Hepatocyte (in vitro differentiated cells): Measurements from ENCODE around the gene VMP1. TPM values are rescaled to one million over a fixed set of nuclear protein-coding genes. Genes with fewer than 3 reads are reported as not detected.
"Not testable (repeated sequence)": the region's sequence is repeated elsewhere in the genome, so short reads cannot be mapped to it uniquely, and the experiment has no call there.

Experiments
- DNase-seq: peaks from one replicate; pipeline ENCODE4 v3.0.0-alpha.2; 2016; ENCODE audit warnings: low spot score
- H2AFZ ChIP-seq: fragments of 200-600 bp; sonication (generic); 2 replicates; pipeline ENCODE4 v1.6.0; 2016; ENCODE audit warnings: antibody characterized with exemption, mild to moderate bottlenecking
- H3K27ac ChIP-seq: fragments of 200-600 bp; sonication (generic); 2 replicates; pipeline ENCODE4 v1.5.1; 2016; ENCODE audit warnings: mild to moderate bottlenecking
- H3K27me3 ChIP-seq: fragments of 200-600 bp; sonication (generic); 2 replicates; pipeline ENCODE4 v1.6.1; 2016
- H3K36me3 ChIP-seq: fragments of 200-600 bp; sonication (generic); replicated peaks from 2 replicates; pipeline ENCODE4 v1.5.1; 2016; ENCODE audit warnings: low read depth; ENCODE audit not compliant: insufficient read depth
- H3K4me1 ChIP-seq: fragments of 200-600 bp; sonication (generic); 2 replicates; pipeline ENCODE4 v1.5.1; 2016; ENCODE audit warnings: mild to moderate bottlenecking, moderate library complexity; ENCODE audit not compliant: insufficient read depth
- H3K4me2 ChIP-seq: fragments of 200-600 bp; sonication (generic); 2 replicates; pipeline ENCODE4 v1.6.0; 2016
- H3K4me3 ChIP-seq: fragments of 200-600 bp; sonication (generic); 2 replicates; pipeline ENCODE4 v1.5.1; 2016; ENCODE audit warnings: mild to moderate bottlenecking
- H3K79me2 ChIP-seq: fragments of 200-600 bp; sonication (generic); 2 replicates; pipeline ENCODE4 v1.6.0; 2017; ENCODE audit warnings: mild to moderate bottlenecking
- H3K9me2 ChIP-seq: fragments of 200-600 bp; sonication (generic); replicated peaks from 2 replicates; pipeline ENCODE4 v1.6.0; 2017; ENCODE audit warnings: mild to moderate bottlenecking; ENCODE audit not compliant: insufficient read depth
- H3K9me3 ChIP-seq: fragments of 200-600 bp; sonication (generic); 2 replicates; pipeline ENCODE4 v1.5.1; 2016; ENCODE audit warnings: low read depth, mild to moderate bottlenecking
- H4K20me1 ChIP-seq: fragments of 200-600 bp; sonication (generic); 2 replicates; pipeline ENCODE4 v1.6.0; 2016; ENCODE audit warnings: mild to moderate bottlenecking; ENCODE audit not compliant: insufficient read depth, poor library complexity, severe bottlenecking
- CTCF ChIP-seq: fragments of 200-600 bp; sonication (generic); IDR thresholded peaks from 2 replicates; pipeline ENCODE4 v1.5.1; 2016; ENCODE audit warnings: antibody characterized with exemption, mild to moderate bottlenecking; ENCODE audit not compliant: poor library complexity
- EZH2 ChIP-seq: fragments of 200-600 bp; sonication (generic); IDR thresholded peaks from 2 replicates; pipeline ENCODE4 v1.6.1; 2016; ENCODE audit warnings: antibody characterized with exemption, mild to moderate bottlenecking, borderline replicate concordance
- EZH2phosphoT487 ChIP-seq: fragments of 200-600 bp; sonication (generic); IDR thresholded peaks from one replicate; pipeline ENCODE4 v1.6.1; 2018; ENCODE audit warnings: antibody characterized with exemption, mild to moderate bottlenecking, low read depth, moderate library complexity; ENCODE audit not compliant: unreplicated experiment, severe bottlenecking
- WGBS: methylation state at CpG from one replicate; pipeline ENCODE4 v1.1.6; 2016; ENCODE audit warnings: low lambda C conversion rate; ENCODE audit errors: missing lambda C conversion rate; 5-methylcytosine and 5-hydroxymethylcytosine counted together
- polyA plus RNA-seq: library from polyadenylated mRNA; unstranded; fragments of >200 nt; fragmentation: Nextera tagmentation; extraction: Ambion mirVana; gene quantifications from 2 replicates; pipeline ENCODE4 v1.2.1, GENCODE V29; 2016
- total RNA-seq: library from RNA; depleted of rRNA; stranded (reverse); fragments of >200 nt; gene quantifications from 2 replicates; pipeline ENCODE4 v1.2.3, GENCODE V29; 2014

The VMP1 gene
- total and polyA plus RNA-seq, 2 experiments from 2014 or later = 139 to 479 TPM

DNA sequence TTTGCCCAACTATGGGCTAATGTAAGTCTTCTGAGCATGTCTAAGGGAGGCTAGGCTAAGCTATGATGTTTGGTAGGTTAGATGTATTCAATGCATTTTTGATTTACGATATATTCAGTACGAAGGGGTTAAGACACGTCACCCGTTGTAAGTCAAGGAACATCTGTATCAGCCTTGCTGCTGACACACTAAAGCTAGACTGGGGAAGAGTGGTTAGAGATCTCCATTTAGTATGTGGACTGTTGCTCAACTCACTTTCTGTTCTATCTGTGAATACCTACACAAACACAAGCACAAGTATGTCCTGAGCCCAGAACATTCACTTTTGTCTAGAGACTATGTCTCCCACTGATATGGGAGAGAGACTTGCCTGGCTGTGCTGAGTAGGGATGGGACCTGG is 71.5 kb downstream of the VMP1 start:
- Histone ChIP-seq H3K79me2 (no peaks in the 10 kb centered on the region), H3K9me2 (no peaks in the 10 kb centered on the region), H4K20me1 (no peaks in the 10 kb centered on the region), H3K9me3 (no peaks in the 10 kb centered on the region), H3K4me3 (no peak overlapping the region), H3K4me1 (peaks cover 8% of the 10 kb centered on the region), H3K27ac (peak overlapping the region; percentile 48), H2AFZ (no peak overlapping the region), H3K27me3 (no peaks in the 10 kb centered on the region), H3K4me2 (no peak overlapping the region), H3K36me3 (peaks cover 7% of the 10 kb centered on the region)
- WGBS = 84% methylated on average over 4 of the region's 4 CpGs
- DNase-seq = no peak
- TF ChIP-seq EZH2phosphoT487 = no peak
- TF ChIP-seq CTCF = no peak
- TF ChIP-seq EZH2 = no peak

GRCh38 chr17:59779521-59779920 is 72.1 kb downstream of the VMP1 start:
- no peak overlapping the region for H3K4me3 ChIP-seq
- no peaks in the 10 kb centered on the region for H3K79me2 ChIP-seq
- no peak for DNase-seq
- peaks cover 13% of the 10 kb centered on the region for H3K4me1 ChIP-seq
- H2AFZ ChIP-seq = no peak overlapping the region
- H3K36me3 ChIP-seq = peaks cover 7% of the 10 kb centered on the region
- TF ChIP-seq EZH2phosphoT487 (no peak), CTCF (no peak), EZH2 (no peak)
- H3K27ac ChIP-seq = peak overlapping the region; percentile 48
- H3K27me3 ChIP-seq = no peaks in the 10 kb centered on the region
- H4K20me1 ChIP-seq = no peaks in the 10 kb centered on the region
- 86% methylated on average over 1 of the region's 1 CpG for WGBS
- H3K9me2 ChIP-seq = no peaks in the 10 kb centered on the region
- H3K4me2 ChIP-seq = no peak overlapping the region
- H3K9me3 ChIP-seq = no peaks in the 10 kb centered on the region

- peaks cover 23% of the 10 kb centered on the region for H3K4me1 ChIP-seq
- H3K36me3 ChIP-seq, H3K9me2 ChIP-seq, H3K27ac ChIP-seq, H3K27me3 ChIP-seq, H2AFZ ChIP-seq, H3K9me3 ChIP-seq, DNase-seq, H3K79me2 ChIP-seq, H4K20me1 ChIP-seq, H3K4me3 ChIP-seq, H3K4me2 ChIP-seq: not testable (repeated sequence)
- WGBS = 98% methylated on average over 6 of the region's 6 CpGs
Measured at GRCh38 chr17:59780548-59780947, 73.1 kb downstream of the VMP1 start.

GRCh38 chr17:59783221-59784047 is 76.0 kb downstream of the VMP1 start:
- H3K4me3 ChIP-seq = no peak overlapping the region
- TF ChIP-seq CTCF (no peak), EZH2phosphoT487 (no peak), EZH2 (no peak)
- H3K4me1 ChIP-seq = peaks cover 46% of the 10 kb centered on the region
- H3K4me2 ChIP-seq = peak overlapping the region; percentile 40
- no peak for DNase-seq
- no peaks in the 10 kb centered on the region for H3K36me3 ChIP-seq
- no peak overlapping the region for H2AFZ ChIP-seq
- 50% methylated on average over 5 of the region's 5 CpGs for WGBS
- no peaks in the 10 kb centered on the region for H3K27me3 ChIP-seq
- H4K20me1 ChIP-seq = no peaks in the 10 kb centered on the region
- H3K9me3 ChIP-seq = no peaks in the 10 kb centered on the region
- H3K9me2 ChIP-seq = no peaks in the 10 kb centered on the region
- H3K79me2 ChIP-seq = no peaks in the 10 kb centered on the region
- H3K27ac ChIP-seq = peak overlapping the region; percentile 91
